GM21381 (cell line): ENCODE results near the gene PAOX.

Experiments
- ATAC-seq: cut with Tn5 transposase; IDR thresholded peaks from one replicate; pipeline ENCODE4 v1.9.1; 2021; ENCODE audit warnings: mild to moderate bottlenecking, moderate library complexity; ENCODE audit not compliant: unreplicated experiment

PAOX gene

GRCh38 chr10:133379152-133379800 lies at the start of gene PAOX:
Gene PAOX (plus strand): TSS chr10:133379262. CDS start chr10:133379317, 55 bp downstream.
- ATAC-seq = peak; percentile 53

GRCh38 chr10:133329491-133330202 lies 49.4 kb upstream of the PAOX start:
- ATAC-seq = peak; percentile 74

- no peak for ATAC-seq
Observed at GRCh38 chr10:133332936-133333699, 45.9 kb upstream of the PAOX start.

- ATAC-seq = no peak
Observed at GRCh38 chr10:133334503-133335245, 44.4 kb upstream of the PAOX start.

- ATAC-seq = no peak
Observed at GRCh38 chr10:133335246-133336117, 43.6 kb upstream of the PAOX start.

- no peak for ATAC-seq
Observed at GRCh38 chr10:133336118-133336576, 42.9 kb upstream of the PAOX start.

- no peak for ATAC-seq
Observed at GRCh38 chr10:133336577-133337369, 42.3 kb upstream of the PAOX start, which contains the start of gene CALY. Gene CALY (minus strand): TSS chr10:133336896. CDS start chr10:133328989, 7,907 bp downstream.

- ATAC-seq = no peak
Observed at GRCh38 chr10:133337370-133337725, 41.7 kb upstream of the PAOX start.

GRCh38 chr10:133338080-133339071 lies 40.7 kb upstream of the PAOX start:
- no peak for ATAC-seq

GRCh38 chr10:133339708-133340380 lies 39.2 kb upstream of the PAOX start:
- no peak for ATAC-seq

GRCh38 chr10:133341983-133342382 lies 37.1 kb upstream of the PAOX start:
- no peak for ATAC-seq

- ATAC-seq = no peak
Observed at GRCh38 chr10:133342942-133343341, 36.1 kb upstream of the PAOX start.

- no peak for ATAC-seq
Observed at GRCh38 chr10:133343558-133343957, 35.5 kb upstream of the PAOX start.

- ATAC-seq = no peak
Observed at GRCh38 chr10:133344236-133344635, 34.8 kb upstream of the PAOX start.

- no peak for ATAC-seq
Observed at GRCh38 chr10:133346413-133346812, 32.6 kb upstream of the PAOX start.

- no peak for ATAC-seq
Observed at GRCh38 chr10:133347710-133348517, 31.1 kb upstream of the PAOX start.

- ATAC-seq = no peak
Observed at GRCh38 chr10:133349160-133349568, 29.9 kb upstream of the PAOX start.
